Measurements from ENCODE around the gene TIMP4. TPM values are rescaled to one million over a fixed set of nuclear protein-coding genes. Genes with fewer than 3 reads are reported as not detected.
A peak's percentile ranks its signal among the peaks of the same experiment; 100 is the strongest.

Gene TIMP4
- total RNA-seq, 4 donors from 2014 or later = 6.9 to 24.5 (median 16.5) TPM

- H3K9me3 ChIP-seq = no peaks in the 10 kb centered on the region
- no peaks in the 10 kb centered on the region for H3K36me3 ChIP-seq
- H3K27ac ChIP-seq = peak overlapping the region; percentile 47
- peak in 1 of 2 donors; percentile 72 for DNase-seq (ENCODE audit: low spot score in 2 of 2)
- H3K27me3 ChIP-seq = no peaks in the 10 kb centered on the region
- peak; percentile 37 for TF ChIP-seq CTCF (IDR thresholded peaks at IDR 0.05)
- TF ChIP-seq POLR2AphosphoS5 (IDR thresholded peaks at IDR 0.05) = no peak
- TF ChIP-seq EP300 (IDR thresholded peaks at IDR 0.05) = no peak
- no peak for TF ChIP-seq POLR2A (IDR thresholded peaks at IDR 0.05)
- H3K4me3 ChIP-seq = no peak overlapping the region
- peaks cover 18% of the 10 kb centered on the region for H3K4me1 ChIP-seq
- 40% methylated on average over 5 of the region's 5 CpGs for WGBS
These were observed 19.6 kb downstream of the TIMP4 start for GRCh38 chr3:12139111-12139511.

DNA sequence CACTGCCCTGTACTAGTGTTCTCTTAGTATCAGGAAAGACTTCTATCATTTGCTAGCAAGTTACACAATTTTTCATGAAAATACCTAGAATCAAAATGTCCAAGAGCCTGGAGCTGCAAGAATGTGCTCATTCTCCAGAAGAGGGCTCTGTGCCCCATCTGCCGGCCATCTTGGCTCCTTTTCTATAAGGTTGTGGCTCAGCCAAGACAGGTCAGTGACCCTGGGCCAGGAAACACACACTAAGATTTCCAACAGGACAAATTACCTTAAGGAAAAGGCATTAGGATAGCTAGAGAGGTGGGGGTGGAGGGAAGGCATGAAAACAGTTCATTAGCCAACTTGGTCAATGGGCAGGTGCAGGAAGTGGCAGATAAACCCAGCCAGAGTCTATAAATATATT, 20.7 kb downstream of the TIMP4 start:
- H3K36me3 ChIP-seq = no peaks in the 10 kb centered on the region
- H3K27ac ChIP-seq = peak overlapping the region; percentile 47
- H3K4me3 ChIP-seq = no peak overlapping the region
- H3K4me1 ChIP-seq = peaks cover 9% of the 10 kb centered on the region
- H3K27me3 ChIP-seq = no peaks in the 10 kb centered on the region
- peak in 1 of 2 donors; percentile 65 for DNase-seq (ENCODE audit: low spot score in 2 of 2)
- TF ChIP-seq EP300 (IDR thresholded peaks at IDR 0.05) = no peak
- TF ChIP-seq POLR2AphosphoS5 (IDR thresholded peaks at IDR 0.05) = no peak
- TF ChIP-seq CTCF (IDR thresholded peaks at IDR 0.05) = no peak
- TF ChIP-seq POLR2A (IDR thresholded peaks at IDR 0.05) = no peak
- H3K9me3 ChIP-seq = no peaks in the 10 kb centered on the region
- WGBS = 18% methylated on average over 1 of the region's 1 CpG

DNA sequence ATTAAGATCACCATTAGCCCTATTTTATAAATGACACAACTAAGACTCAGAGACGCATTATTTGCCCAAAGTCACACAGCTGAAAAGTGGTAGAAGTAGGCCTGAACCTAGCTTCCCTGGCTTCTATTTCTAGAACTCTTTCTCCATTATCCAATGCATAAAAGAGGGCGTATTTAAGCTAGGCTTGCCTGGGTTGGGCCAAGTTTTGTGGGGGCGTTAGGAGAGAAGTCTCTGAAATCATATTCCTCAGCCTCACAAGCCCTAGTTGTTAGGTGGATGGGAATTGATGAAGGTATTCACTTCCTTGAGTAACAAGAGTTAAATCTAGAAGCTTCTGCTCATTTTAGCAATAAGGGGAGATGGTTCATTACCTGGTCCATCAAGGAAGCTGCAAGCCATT, 22.3 kb downstream of the TIMP4 start:
- H3K4me3 ChIP-seq = no peak overlapping the region
- H3K4me1 ChIP-seq = peaks cover 8% of the 10 kb centered on the region
- H3K9me3 ChIP-seq = no peaks in the 10 kb centered on the region
- WGBS = 89% methylated on average over 3 of the region's 3 CpGs
- H3K27me3 ChIP-seq = no peaks in the 10 kb centered on the region
- no peaks in the 10 kb centered on the region for H3K36me3 ChIP-seq
- no peak overlapping the region for H3K27ac ChIP-seq
- TF ChIP-seq POLR2AphosphoS5 (IDR thresholded peaks at IDR 0.05) (no peak), POLR2A (IDR thresholded peaks at IDR 0.05) (no peak), CTCF (IDR thresholded peaks at IDR 0.05) (no peak), EP300 (IDR thresholded peaks at IDR 0.05) (no peak)
- DNase-seq (ENCODE audit: low spot score in 2 of 2) = no peak

DNA sequence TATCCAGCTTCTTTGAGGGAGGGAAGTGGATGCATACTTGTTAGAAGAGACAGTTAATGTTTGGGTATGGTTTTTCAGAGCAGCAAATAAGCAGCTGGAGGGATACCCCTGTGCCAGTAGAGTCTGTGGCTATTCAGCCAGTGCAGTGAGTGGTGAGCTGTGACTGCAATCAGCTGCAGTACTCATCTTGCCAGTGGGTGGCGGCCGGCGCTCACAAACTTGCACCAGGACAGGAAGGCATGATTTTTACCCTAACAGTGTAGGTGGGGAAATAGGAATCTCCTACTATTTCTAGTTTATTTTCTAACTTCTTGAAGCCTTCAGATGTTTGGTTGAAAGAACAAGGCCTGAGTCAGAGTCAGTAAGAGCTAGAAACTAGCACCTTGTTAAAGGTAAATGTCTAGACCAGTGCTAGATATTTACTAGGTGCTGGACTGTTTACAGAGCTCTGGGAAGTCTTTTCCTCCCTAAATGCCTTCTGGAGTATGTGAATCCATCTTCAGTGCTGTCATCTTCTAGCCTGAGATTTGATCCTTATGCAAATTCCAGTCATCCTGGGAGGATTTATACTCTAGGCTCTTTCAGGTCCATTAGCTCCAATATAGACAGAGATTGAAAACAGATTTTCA, 23.6 kb downstream of the TIMP4 start:
- Histone ChIP-seq H3K9me3 (no peaks in the 10 kb centered on the region), H3K27me3 (no peaks in the 10 kb centered on the region), H3K36me3 (no peaks in the 10 kb centered on the region), H3K27ac (no peak overlapping the region), H3K4me1 (peaks cover 8% of the 10 kb centered on the region), H3K4me3 (no peak overlapping the region)
- WGBS = 8% methylated on average over 3 of the region's 3 CpGs
- peak; percentile 80 to 89 for DNase-seq (ENCODE audit: low spot score in 2 of 2)
- no peak for TF ChIP-seq POLR2A (IDR thresholded peaks at IDR 0.05)
- TF ChIP-seq CTCF (IDR thresholded peaks at IDR 0.05) = peak; percentile 66 to 90

- no peak for TF ChIP-seq EP300 (IDR thresholded peaks at IDR 0.05)
- no peak for TF ChIP-seq CTCF (IDR thresholded peaks at IDR 0.05)
- no peak for TF ChIP-seq POLR2A (IDR thresholded peaks at IDR 0.05)
- TF ChIP-seq POLR2AphosphoS5 (IDR thresholded peaks at IDR 0.05) = no peak
- Histone ChIP-seq H3K27me3 (no peaks in the 10 kb centered on the region), H3K36me3 (no peaks in the 10 kb centered on the region), H3K27ac (no peak overlapping the region), H3K4me1 (no peaks in the 10 kb centered on the region), H3K9me3 (no peaks in the 10 kb centered on the region), H3K4me3 (no peak overlapping the region)
- 21% methylated on average over 1 of the region's 1 CpG for WGBS
- DNase-seq (ENCODE audit: low spot score in 2 of 2) = no peak
These were observed 25.8 kb downstream of the TIMP4 start for GRCh38 chr3:12132881-12133280.

Data from suprapubic skin (tissue), 4 donors.